ENCODE results near the gene IMMT. TPM values are rescaled to one million over a fixed set of nuclear protein-coding genes. Genes with fewer than 3 reads are reported as not detected.

Gene IMMT
- total RNA-seq, 2 donors from 2014 or later = 104 to 177 TPM

- no peak for TF ChIP-seq CTCF (IDR thresholded peaks at IDR 0.05)
- peak overlapping the region; percentile 53 to 69 for H3K27ac ChIP-seq
- no peaks in the 10 kb centered on the region for H3K36me3 ChIP-seq
Measured at GRCh38 chr2:86234563-86235131, 39.4 kb upstream of the IMMT start.

GRCh38 chr2:86233436-86233835 lies 38.2 kb upstream of the IMMT start:
- no peak overlapping the region for H3K4me3 ChIP-seq
- H3K9me3 ChIP-seq = no peaks in the 10 kb centered on the region
- TF ChIP-seq CTCF (IDR thresholded peaks at IDR 0.05) = no peak
- H3K4me1 ChIP-seq = peaks cover 0 to 22% of the 10 kb centered on the region in 2 donors
- no peak overlapping the region for H3K27ac ChIP-seq
- DNase-seq (ENCODE audit: low spot score) = no peak
- no peaks in the 10 kb centered on the region for H3K36me3 ChIP-seq
- no peaks in the 10 kb centered on the region for H3K27me3 ChIP-seq

More at GRCh38 chr2:86234563-86235131, 39.4 kb upstream of the IMMT start:
- no peak for DNase-seq (ENCODE audit: low spot score)
- peaks cover 0 to 22% of the 10 kb centered on the region in 2 donors for H3K4me1 ChIP-seq
- no peak overlapping the region for H3K4me3 ChIP-seq
- no peaks in the 10 kb centered on the region for H3K9me3 ChIP-seq
- H3K27me3 ChIP-seq = no peaks in the 10 kb centered on the region

GRCh38 chr2:86232910-86233309 lies 37.6 kb upstream of the IMMT start:
- H3K36me3 ChIP-seq = no peaks in the 10 kb centered on the region
- H3K4me3 ChIP-seq = no peak overlapping the region
- H3K27me3 ChIP-seq = no peaks in the 10 kb centered on the region
- H3K9me3 ChIP-seq = no peaks in the 10 kb centered on the region
- H3K27ac ChIP-seq = no peak overlapping the region
- TF ChIP-seq CTCF (IDR thresholded peaks at IDR 0.05) = no peak
- peaks cover 0 to 16% of the 10 kb centered on the region in 2 donors for H3K4me1 ChIP-seq
- DNase-seq (ENCODE audit: low spot score) = no peak

- DNase-seq (ENCODE audit: low spot score) = no peak
- no peak for TF ChIP-seq CTCF (IDR thresholded peaks at IDR 0.05)
- Histone ChIP-seq H3K4me3 (no peak overlapping the region), H3K36me3 (no peaks in the 10 kb centered on the region), H3K4me1 (peaks cover 0 to 16% of the 10 kb centered on the region in 2 donors), H3K27me3 (no peaks in the 10 kb centered on the region), H3K9me3 (no peaks in the 10 kb centered on the region), H3K27ac (no peak overlapping the region)
Measured at GRCh38 chr2:86232373-86232784, 37.1 kb upstream of the IMMT start.

GRCh38 chr2:86231680-86232372 lies 36.6 kb upstream of the IMMT start:
- Histone ChIP-seq H3K9me3 (no peaks in the 10 kb centered on the region), H3K27ac (no peak overlapping the region), H3K36me3 (no peaks in the 10 kb centered on the region), H3K27me3 (no peaks in the 10 kb centered on the region), H3K4me3 (no peak overlapping the region), H3K4me1 (peaks cover 0 to 16% of the 10 kb centered on the region in 2 donors)
- no peak for TF ChIP-seq CTCF (IDR thresholded peaks at IDR 0.05)
- no peak for DNase-seq (ENCODE audit: low spot score)

All from right atrium auricular region (tissue), 2 donors.